ENCODE data around the gene SETD2.

- TF ChIP-seq CTCF (IDR thresholded peaks at IDR 0.05) (no peak), POLR2A (IDR thresholded peaks at IDR 0.05) (no peak), EP300 (IDR thresholded peaks at IDR 0.05) (no peak)
Measured at GRCh38 chr3:46993986-46994385, 169.9 kb downstream of the SETD2 start.

All from sigmoid colon (tissue), 4 donors.